ENCODE results near the gene PCGF3.

DNA sequence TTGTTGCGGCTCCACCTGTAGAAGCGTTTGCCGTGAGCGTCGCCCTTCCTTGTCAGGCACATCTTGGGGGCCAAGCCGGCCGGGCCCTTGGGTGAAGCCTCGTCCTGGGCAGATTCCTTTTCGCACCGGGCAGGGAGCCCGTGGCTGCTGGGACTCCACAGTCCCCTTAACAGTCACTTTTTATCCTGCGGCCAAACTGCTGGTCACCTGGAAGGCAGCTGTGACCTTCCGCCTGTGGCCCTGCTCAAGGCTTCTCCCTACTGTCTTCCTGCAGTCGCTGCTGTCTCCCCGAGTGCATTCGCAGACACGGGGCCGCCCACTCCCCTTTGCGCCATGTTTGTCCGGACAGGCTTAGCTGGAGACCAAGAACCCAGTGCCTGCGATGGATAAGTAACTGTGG, 55.0 kb downstream of the PCGF3 start:
- TF ChIP-seq, protein P1, sequence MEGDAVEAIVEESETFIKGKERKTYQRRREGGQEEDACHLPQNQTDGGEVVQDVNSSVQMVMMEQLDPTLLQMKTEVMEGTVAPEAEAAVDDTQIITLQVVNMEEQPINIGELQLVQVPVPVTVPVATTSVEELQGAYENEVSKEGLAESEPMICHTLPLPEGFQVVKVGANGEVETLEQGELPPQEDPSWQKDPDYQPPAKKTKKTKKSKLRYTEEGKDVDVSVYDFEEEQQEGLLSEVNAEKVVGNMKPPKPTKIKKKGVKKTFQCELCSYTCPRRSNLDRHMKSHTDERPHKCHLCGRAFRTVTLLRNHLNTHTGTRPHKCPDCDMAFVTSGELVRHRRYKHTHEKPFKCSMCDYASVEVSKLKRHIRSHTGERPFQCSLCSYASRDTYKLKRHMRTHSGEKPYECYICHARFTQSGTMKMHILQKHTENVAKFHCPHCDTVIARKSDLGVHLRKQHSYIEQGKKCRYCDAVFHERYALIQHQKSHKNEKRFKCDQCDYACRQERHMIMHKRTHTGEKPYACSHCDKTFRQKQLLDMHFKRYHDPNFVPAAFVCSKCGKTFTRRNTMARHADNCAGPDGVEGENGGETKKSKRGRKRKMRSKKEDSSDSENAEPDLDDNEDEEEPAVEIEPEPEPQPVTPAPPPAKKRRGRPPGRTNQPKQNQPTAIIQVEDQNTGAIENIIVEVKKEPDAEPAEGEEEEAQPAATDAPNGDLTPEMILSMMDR (IDR thresholded peaks at IDR 0.05): no peak
- no peak for TF ChIP-seq ZFX (IDR thresholded peaks at IDR 0.05; ENCODE audit: borderline replicate concordance)

All from 22Rv1 (cell line).